ENCODE data around the gene CLEC2L. TPM values are rescaled to one million over a fixed set of nuclear protein-coding genes. Genes with fewer than 3 reads are reported as not detected.

The CLEC2L gene
- total RNA-seq, 1 experiment from 2014 or later: not detected

- CTCF ChIA-PET: no interaction called here
- BruUV-seq (replicated peaks): no TSS peak
- Mint-ChIP-seq H3K36me3 (ENCODE audit: insufficient read depth, unreplicated experiment) (no peaks in the 10 kb centered on the region), H3K9me3 (ENCODE audit: low read depth, unreplicated experiment) (no peaks in the 10 kb centered on the region), H3K27ac (ENCODE audit: unreplicated experiment) (no peak overlapping the region), H3K4me1 (ENCODE audit: low read depth, unreplicated experiment) (no peaks in the 10 kb centered on the region), H3K27me3 (ENCODE audit: unreplicated experiment) (peaks cover 13% of the 10 kb centered on the region), H3K4me3 (ENCODE audit: low read depth, unreplicated experiment) (no peak overlapping the region)
- no peak for DNase-seq
- TF ChIP-seq, protein P1, sequence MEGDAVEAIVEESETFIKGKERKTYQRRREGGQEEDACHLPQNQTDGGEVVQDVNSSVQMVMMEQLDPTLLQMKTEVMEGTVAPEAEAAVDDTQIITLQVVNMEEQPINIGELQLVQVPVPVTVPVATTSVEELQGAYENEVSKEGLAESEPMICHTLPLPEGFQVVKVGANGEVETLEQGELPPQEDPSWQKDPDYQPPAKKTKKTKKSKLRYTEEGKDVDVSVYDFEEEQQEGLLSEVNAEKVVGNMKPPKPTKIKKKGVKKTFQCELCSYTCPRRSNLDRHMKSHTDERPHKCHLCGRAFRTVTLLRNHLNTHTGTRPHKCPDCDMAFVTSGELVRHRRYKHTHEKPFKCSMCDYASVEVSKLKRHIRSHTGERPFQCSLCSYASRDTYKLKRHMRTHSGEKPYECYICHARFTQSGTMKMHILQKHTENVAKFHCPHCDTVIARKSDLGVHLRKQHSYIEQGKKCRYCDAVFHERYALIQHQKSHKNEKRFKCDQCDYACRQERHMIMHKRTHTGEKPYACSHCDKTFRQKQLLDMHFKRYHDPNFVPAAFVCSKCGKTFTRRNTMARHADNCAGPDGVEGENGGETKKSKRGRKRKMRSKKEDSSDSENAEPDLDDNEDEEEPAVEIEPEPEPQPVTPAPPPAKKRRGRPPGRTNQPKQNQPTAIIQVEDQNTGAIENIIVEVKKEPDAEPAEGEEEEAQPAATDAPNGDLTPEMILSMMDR (IDR thresholded peaks at IDR 0.05; ENCODE audit: unreplicated experiment): no peak
- intact Hi-C loops (cut with micrococcal nuclease; ENCODE audit: unreplicated experiment): no loop called here
These were observed 42.1 kb upstream of the CLEC2L start for GRCh38 chr7:139481364-139481763.

DNA sequence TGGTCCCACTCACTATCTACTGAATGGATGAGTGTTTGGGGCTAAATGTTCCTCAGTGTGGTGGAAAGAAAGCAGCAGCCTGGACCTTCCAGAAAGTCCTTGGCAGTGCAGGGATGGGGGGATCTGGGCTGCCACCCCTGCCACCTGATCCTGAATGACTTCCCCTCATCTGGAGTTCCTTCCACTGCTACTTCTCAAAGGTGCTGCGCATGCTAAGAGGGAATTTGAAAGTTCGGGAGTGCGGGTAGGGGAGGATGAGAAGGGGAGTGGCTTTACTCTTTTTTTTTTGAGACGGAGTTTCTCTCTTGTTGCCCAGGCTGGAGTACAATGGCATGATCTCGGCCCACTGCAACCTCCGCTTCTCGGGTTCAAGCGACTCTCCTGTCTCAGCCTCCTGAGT lies 41.4 kb upstream of the CLEC2L start:
- Mint-ChIP-seq H3K4me3 (ENCODE audit: low read depth, unreplicated experiment) (peak overlapping the region; percentile 58), H3K36me3 (ENCODE audit: insufficient read depth, unreplicated experiment) (no peaks in the 10 kb centered on the region), H3K27ac (ENCODE audit: unreplicated experiment) (no peak overlapping the region), H3K27me3 (ENCODE audit: unreplicated experiment) (peaks cover 20% of the 10 kb centered on the region), H3K4me1 (ENCODE audit: low read depth, unreplicated experiment) (no peaks in the 10 kb centered on the region), H3K9me3 (ENCODE audit: low read depth, unreplicated experiment) (no peaks in the 10 kb centered on the region)
- no TSS peak for BruUV-seq (replicated peaks)
- CTCF ChIA-PET: interaction anchor here (1.1 kb wide), 1 partner anchor 47 kb away, joined by 3 read pairs; no protein-coding TSS in a partner anchor
- no peak for DNase-seq
- TF ChIP-seq, protein P1 (IDR thresholded peaks at IDR 0.05; ENCODE audit: unreplicated experiment): no peak
- intact Hi-C loops (cut with micrococcal nuclease; ENCODE audit: unreplicated experiment): no loop called here

GRCh38 chr7:139482662-139483466 lies 40.6 kb upstream of the CLEC2L start:
- Mint-ChIP-seq H3K4me1 (ENCODE audit: low read depth, unreplicated experiment) (no peaks in the 10 kb centered on the region), H3K9me3 (ENCODE audit: low read depth, unreplicated experiment) (no peaks in the 10 kb centered on the region), H3K4me3 (ENCODE audit: low read depth, unreplicated experiment) (peak overlapping the region; percentile 58), H3K27me3 (ENCODE audit: unreplicated experiment) (peaks cover 28% of the 10 kb centered on the region), H3K36me3 (ENCODE audit: insufficient read depth, unreplicated experiment) (no peaks in the 10 kb centered on the region), H3K27ac (ENCODE audit: unreplicated experiment) (no peak overlapping the region)
- TF ChIP-seq, protein P1 (IDR thresholded peaks at IDR 0.05; ENCODE audit: unreplicated experiment): no peak
- DNase-seq: peak; percentile 50
- CTCF ChIA-PET: interaction anchor here (0.6 to 1.1 kb wide), 3 partner anchors 10 to 76 kb away, joined by 3 to 4 read pairs (median 3); no protein-coding TSS in a partner anchor
- BruUV-seq (replicated peaks): no TSS peak
- intact Hi-C loops (cut with micrococcal nuclease; ENCODE audit: unreplicated experiment): no loop called here

DNA sequence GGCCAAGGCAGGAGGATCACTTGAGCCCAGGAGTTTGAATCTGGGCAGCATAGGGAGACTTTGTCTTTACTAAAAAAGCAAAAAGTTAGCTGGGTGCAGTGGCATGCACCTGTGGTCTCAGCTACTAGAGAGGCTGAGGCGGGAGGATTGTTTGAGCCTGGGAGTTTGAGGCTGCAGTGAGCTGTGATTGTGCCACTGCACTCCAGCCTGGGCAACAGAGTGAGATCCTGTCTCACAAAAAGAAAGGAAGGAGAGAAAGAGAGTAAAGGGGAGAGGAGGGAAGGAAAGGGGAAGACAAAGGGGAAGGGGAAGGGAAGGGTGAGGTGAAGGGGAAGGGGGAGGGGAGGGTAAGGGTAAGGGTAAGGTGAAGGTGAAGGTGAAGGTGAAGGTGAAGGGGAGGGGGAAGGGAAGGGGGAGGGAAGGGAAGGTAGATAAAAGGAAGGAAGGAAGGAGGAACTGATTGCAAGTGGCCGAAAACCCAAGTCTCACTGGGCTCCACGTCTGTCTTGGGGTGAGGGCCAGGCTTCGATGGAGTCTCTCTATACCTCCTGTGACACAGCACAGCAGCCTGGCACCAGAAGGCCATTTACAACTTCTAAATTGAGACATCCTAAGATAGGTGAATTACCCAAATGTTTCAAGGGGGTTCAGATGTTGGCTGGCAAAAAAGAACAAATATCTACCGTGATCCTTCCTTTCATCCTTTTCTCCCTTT lies 36.0 kb upstream of the CLEC2L start:
- TF ChIP-seq, protein P1 (IDR thresholded peaks at IDR 0.05; ENCODE audit: unreplicated experiment): no peak
- Mint-ChIP-seq H3K36me3 (ENCODE audit: insufficient read depth, unreplicated experiment) (no peaks in the 10 kb centered on the region), H3K4me1 (ENCODE audit: low read depth, unreplicated experiment) (no peaks in the 10 kb centered on the region), H3K27me3 (ENCODE audit: unreplicated experiment) (peaks cover 65% of the 10 kb centered on the region), H3K27ac (ENCODE audit: unreplicated experiment) (no peak overlapping the region), H3K4me3 (ENCODE audit: low read depth, unreplicated experiment) (no peak overlapping the region), H3K9me3 (ENCODE audit: low read depth, unreplicated experiment) (no peaks in the 10 kb centered on the region)
- intact Hi-C loops (cut with micrococcal nuclease; ENCODE audit: unreplicated experiment): no loop called here
- no peak for DNase-seq
- CTCF ChIA-PET: interaction anchor here (0.6 kb wide), 1 partner anchor 980 kb away, joined by 3 read pairs; no protein-coding TSS in a partner anchor
- no TSS peak for BruUV-seq (replicated peaks)

Data from Calu3 (cell line).